LNCAP (cell line): ENCODE data around the gene VWCE.

Source experiments
- CTCF ChIP-seq: fragments of 450-650 bp; IDR thresholded peaks from 2 replicates; pipeline ENCODE4 v1.5.1; 2017; ENCODE audit warnings: mild to moderate bottlenecking

The VWCE gene

GRCh38 chr11:61338783-61339489, 43.8 kb upstream of the VWCE start:
- TF ChIP-seq CTCF: no peak

GRCh38 chr11:61337706-61338470, 42.8 kb upstream of the VWCE start:
- TF ChIP-seq CTCF: no peak

GRCh38 chr11:61336171-61336935, 41.2 kb upstream of the VWCE start:
- peak; percentile 95 for TF ChIP-seq CTCF

- no peak for TF ChIP-seq CTCF
These were observed 40.2 kb upstream of the VWCE start for GRCh38 chr11:61335355-61335710.

- no peak for TF ChIP-seq CTCF
These were observed 39.6 kb upstream of the VWCE start for GRCh38 chr11:61334434-61335354.

- TF ChIP-seq CTCF: no peak
These were observed 38.7 kb upstream of the VWCE start for GRCh38 chr11:61333550-61334433.
